ENCODE data around the gene CTSH.

The CTSH gene

DNA sequence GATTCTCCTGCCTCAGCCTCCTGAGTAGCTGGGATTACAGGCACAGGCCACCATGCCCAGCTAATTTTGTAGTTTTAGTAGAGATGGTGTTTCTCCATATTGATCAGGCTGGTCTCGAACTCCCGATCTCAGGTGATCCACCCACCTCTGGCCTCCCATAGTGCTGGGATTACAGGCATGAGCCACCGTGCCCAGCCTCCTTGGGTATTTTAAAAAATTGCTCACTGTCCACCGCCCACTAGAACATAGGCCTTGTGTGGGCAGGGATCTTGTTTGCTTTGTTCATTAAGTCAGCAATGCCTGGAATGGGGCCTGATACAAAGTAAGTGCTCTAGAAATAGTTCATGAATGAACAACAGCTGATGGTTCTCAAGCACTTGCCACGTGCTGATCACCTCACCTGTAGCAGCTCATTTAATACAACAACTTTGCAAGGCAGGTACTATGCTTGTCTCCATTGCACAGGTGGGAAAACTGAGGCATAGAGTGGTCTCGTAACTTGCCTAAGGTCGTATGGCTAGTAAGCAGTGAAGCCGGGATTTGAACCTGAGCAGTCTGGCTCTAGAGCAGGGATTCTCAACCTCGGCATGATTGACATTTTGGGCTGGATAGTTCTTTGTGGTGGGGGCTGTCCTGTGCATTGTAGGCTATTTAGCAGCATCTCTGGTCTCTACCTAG is 12.7 kb upstream of the CTSH start:
- no peaks in the 10 kb centered on the region for H3K9me3 Mint-ChIP-seq (ENCODE audit: low read depth)
- no peak overlapping the region for H3K4me3 Mint-ChIP-seq
- peaks cover 1% of the 10 kb centered on the region for H3K27me3 Mint-ChIP-seq
- H3K27ac Mint-ChIP-seq = no peak overlapping the region
- peaks cover 2% of the 10 kb centered on the region for H3K36me3 Mint-ChIP-seq
- no peaks in the 10 kb centered on the region for H3K4me1 Mint-ChIP-seq (ENCODE audit: low read depth)

DNA sequence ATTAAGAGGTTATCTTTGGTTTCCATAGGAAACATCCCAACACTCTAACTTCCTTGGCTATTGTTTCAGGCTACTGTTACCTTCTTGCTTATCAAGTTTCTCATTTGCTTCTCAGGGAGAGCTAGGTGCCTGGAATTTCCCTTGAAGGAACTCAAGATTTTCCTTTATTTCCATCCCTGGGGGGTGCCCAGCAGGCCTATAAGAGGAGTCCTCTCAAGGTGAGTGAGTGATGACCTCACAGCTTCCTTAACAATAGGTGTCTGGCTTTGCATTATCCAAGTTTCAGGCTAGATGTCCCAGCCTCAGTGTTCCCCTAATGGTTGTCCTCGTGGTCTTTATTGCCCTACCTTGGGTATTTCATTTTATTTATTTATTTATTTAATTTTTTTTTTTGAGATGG is 12.1 kb upstream of the CTSH start:
- no peak overlapping the region for H3K4me3 Mint-ChIP-seq

DNA sequence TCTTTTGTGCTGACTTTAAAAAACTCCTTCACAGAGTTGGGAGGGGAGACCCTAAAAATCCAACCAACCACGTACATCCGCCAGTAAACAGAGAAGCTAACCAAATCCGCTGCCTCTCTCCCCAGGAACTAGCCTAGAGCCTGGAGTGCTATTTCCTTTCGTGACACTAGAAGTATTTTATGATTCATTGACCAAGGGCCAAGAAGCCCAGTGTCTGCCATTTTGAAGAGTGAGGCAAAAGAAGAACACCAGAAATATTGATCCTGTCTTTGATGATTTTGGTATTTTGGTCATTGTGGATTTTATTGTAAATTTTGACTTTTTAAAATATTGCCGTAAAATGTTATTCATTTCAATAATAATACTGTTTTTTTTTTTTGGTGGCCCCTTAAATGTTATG is 10.5 kb upstream of the CTSH start:
- Mint-ChIP-seq H3K4me3 (no peak overlapping the region), H3K27ac (no peak overlapping the region), H3K4me1 (ENCODE audit: low read depth) (no peaks in the 10 kb centered on the region), H3K27me3 (peaks cover 1% of the 10 kb centered on the region), H3K36me3 (no peaks in the 10 kb centered on the region), H3K9me3 (ENCODE audit: low read depth) (no peaks in the 10 kb centered on the region)

More for the DNA sequence above, 12.1 kb upstream of the CTSH start:
- no peak overlapping the region for H3K27ac Mint-ChIP-seq
- no peaks in the 10 kb centered on the region for H3K4me1 Mint-ChIP-seq (ENCODE audit: low read depth)
- H3K36me3 Mint-ChIP-seq = peaks cover 2% of the 10 kb centered on the region
- peaks cover 1% of the 10 kb centered on the region for H3K27me3 Mint-ChIP-seq
- no peaks in the 10 kb centered on the region for H3K9me3 Mint-ChIP-seq (ENCODE audit: low read depth)

DNA sequence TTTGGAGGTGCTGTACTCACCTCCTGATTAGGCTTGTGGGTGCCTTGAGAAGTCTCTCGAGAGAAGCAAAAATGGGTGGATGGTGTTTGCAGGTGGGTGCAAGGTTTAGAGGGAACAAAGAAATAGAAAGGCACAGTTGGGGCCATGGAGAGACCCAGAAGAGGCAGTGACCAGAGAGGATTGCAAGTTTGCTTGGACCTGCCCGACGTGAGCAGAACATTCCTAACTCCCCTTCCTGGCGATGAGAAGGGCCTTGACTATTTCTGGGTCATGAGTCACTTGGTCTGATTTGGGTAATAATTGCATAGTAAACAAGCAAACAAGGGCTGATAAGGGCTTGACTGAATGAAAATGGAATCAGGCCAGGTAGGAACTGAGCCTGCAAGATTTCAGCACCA is 7.0 kb upstream of the CTSH start:
- Mint-ChIP-seq H3K27me3 (peaks cover 1% of the 10 kb centered on the region), H3K4me1 (ENCODE audit: low read depth) (no peaks in the 10 kb centered on the region), H3K36me3 (no peaks in the 10 kb centered on the region), H3K9me3 (ENCODE audit: low read depth) (no peaks in the 10 kb centered on the region), H3K27ac (no peak overlapping the region), H3K4me3 (no peak overlapping the region)

DNA sequence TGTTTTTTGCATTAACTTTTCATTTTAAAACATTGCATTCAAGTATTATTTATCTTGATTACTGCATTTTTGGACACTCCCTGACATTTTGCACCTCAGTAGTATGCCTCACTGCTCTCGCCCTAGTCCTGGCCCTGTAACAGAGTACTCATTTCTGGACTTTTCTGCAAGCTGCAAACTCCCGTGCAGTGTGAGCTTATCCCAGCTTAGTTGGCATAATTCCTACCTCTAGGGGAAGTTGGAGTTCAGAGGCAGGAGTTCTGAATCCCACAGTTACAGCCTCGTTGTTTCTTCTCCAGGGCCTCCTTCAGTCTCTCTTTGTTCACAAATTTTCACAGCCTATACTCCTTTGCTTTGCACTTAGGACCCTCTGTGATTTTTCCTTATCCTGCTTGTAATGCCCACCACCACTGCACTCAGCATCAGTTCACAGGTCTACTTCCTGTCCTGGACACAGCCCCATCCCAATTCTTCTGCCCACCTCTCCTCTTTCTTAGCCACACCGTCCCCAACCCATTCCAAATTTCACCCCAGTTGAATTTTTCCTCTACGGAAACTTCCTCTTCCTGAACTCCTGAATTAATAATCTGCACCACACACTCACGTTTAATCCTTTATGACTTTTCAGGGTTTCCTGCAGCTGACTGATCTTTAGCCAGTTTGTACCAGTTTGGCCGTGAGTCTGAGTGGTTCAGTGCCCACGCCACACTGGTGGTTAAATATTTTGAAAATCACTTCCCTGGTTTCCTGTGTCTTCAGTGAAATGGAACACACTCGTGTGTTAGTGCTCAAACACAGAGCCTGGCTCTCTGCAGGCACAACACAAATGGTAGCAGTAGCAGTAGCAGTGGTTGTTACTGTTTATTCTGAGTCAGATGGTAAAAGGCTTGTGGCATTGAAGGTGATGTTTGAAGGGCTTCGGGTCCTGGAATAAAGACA is 6.3 kb upstream of the CTSH start:
- H3K27ac Mint-ChIP-seq = no peak overlapping the region
- no peak overlapping the region for H3K4me3 Mint-ChIP-seq
- peaks cover 1% of the 10 kb centered on the region for H3K27me3 Mint-ChIP-seq
- H3K36me3 Mint-ChIP-seq = no peaks in the 10 kb centered on the region
- H3K9me3 Mint-ChIP-seq (ENCODE audit: low read depth) = no peaks in the 10 kb centered on the region
- no peaks in the 10 kb centered on the region for H3K4me1 Mint-ChIP-seq (ENCODE audit: low read depth)

DNA sequence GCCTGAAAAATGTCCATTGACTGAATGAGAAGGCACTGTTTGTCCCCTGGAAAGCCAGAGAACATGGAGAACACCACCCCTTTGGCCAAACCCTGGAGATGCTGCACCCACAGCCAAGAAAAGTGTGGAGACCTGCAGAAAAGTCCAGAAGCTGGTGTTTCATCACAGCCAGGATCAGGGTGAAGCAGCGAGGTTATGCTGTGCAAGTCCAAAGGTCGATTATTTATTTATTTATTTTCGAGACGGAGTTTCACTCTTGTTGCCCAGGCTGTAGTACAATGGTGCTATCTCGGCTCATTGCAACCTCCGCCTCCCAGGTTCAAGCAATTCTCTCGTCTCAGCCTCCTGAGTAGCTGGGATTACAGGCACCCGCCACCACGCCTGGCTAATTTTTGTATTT is 5.5 kb upstream of the CTSH start:
- Mint-ChIP-seq H3K27me3 (peaks cover 1% of the 10 kb centered on the region), H3K4me3 (no peak overlapping the region), H3K27ac (no peak overlapping the region), H3K36me3 (no peaks in the 10 kb centered on the region), H3K4me1 (ENCODE audit: low read depth) (no peaks in the 10 kb centered on the region), H3K9me3 (ENCODE audit: low read depth) (no peaks in the 10 kb centered on the region)

DNA sequence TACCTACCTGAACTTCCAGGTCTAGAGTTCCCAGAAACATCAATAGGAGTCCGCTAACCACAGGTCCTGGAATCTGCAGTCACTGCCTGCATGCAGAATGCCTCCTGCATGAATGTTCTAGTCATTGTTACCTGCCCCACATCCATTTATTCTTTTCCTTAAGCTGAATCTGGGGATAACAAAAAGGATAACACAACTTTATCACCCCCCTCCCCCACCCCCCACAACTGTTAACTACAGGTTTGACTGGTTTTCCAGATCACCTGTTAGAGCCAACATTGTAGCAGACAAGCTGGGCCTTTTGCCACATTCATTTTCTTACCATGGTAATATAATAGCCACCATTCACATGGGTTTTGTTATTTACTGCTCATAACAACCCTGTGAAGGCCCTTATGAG is 4.6 kb upstream of the CTSH start:
- Mint-ChIP-seq H3K27ac (no peak overlapping the region), H3K4me1 (ENCODE audit: low read depth) (peaks cover 2% of the 10 kb centered on the region), H3K9me3 (ENCODE audit: low read depth) (no peaks in the 10 kb centered on the region), H3K27me3 (peaks cover 1% of the 10 kb centered on the region), H3K4me3 (no peak overlapping the region), H3K36me3 (no peaks in the 10 kb centered on the region)

DNA sequence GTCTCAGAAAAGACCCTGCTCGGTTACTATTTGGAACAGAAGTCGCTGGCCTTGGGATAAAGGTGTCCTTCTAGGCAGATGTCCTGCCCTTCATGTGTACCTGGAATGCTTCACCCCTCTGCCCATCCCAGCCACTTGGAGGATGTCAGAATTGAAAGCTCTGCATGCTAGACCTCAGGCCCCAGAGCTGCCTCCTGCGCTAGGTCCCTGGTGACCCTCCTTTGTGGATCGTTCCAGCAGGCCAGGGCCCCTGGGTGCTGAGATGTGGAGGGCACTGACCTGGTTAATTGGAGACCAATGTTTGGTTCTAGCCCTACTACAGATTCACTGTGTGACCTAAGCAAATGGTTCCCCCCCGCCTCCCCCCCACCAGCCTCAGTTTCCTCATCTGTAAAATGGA is 2.7 kb upstream of the CTSH start:
- H3K27me3 Mint-ChIP-seq = peaks cover 4% of the 10 kb centered on the region
- no peaks in the 10 kb centered on the region for H3K9me3 Mint-ChIP-seq (ENCODE audit: low read depth)
- no peaks in the 10 kb centered on the region for H3K36me3 Mint-ChIP-seq
- H3K4me3 Mint-ChIP-seq = no peak overlapping the region
- no peak overlapping the region for H3K27ac Mint-ChIP-seq
- H3K4me1 Mint-ChIP-seq (ENCODE audit: low read depth) = peaks cover 4% of the 10 kb centered on the region

DNA sequence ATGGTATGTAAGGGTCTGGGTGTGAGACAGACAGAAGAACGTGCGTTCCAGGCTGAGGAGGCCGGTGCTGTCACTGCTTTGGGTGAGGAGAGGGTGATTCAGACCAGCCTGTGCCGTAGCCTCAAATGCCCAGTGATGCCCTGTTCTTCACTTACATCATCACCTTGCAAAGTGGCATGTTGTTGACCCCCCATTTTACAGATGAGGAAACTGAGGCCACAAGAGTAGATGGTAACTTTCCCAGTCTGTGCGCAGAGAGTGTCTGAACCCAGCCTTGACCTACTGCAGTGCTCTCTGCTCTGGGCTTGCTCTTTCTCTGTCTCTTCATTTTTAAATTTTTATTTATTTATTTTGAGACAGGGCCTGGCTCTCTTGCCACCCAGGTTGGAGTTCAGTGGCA is 1.6 kb upstream of the CTSH start:
- no peaks in the 10 kb centered on the region for H3K36me3 Mint-ChIP-seq
- H3K4me3 Mint-ChIP-seq = no peak overlapping the region
- H3K9me3 Mint-ChIP-seq (ENCODE audit: low read depth) = no peaks in the 10 kb centered on the region
- H3K27ac Mint-ChIP-seq = no peak overlapping the region
- peaks cover 4% of the 10 kb centered on the region for H3K4me1 Mint-ChIP-seq (ENCODE audit: low read depth)
- peaks cover 4% of the 10 kb centered on the region for H3K27me3 Mint-ChIP-seq

DNA sequence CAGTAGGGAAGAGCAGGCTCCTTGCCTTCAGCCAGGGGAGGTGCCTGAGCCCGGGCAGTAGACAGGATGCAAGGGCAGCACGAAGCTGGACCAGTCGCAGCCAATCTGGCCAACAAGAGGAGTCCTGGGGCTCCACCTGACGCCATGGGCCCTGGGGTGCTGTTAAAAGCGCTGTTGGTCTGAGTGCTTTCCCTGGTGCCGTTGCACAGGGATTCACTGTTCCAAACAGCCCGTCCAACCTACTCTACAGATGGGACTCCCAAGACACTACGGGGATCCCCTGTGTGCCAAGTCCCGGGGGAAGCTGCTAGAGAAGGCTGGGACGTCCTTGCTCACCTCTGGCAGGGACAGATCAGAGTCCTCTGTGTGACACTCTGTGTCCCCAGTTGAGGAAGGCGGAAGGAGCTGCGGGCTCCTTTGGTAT is 632 bp downstream of the CTSH start:
- Mint-ChIP-seq H3K27ac (no peak overlapping the region), H3K4me3 (peak overlapping the region; percentile 60), H3K36me3 (no peaks in the 10 kb centered on the region), H3K27me3 (peaks cover 5% of the 10 kb centered on the region), H3K4me1 (ENCODE audit: low read depth) (peaks cover 5% of the 10 kb centered on the region), H3K9me3 (ENCODE audit: low read depth) (no peaks in the 10 kb centered on the region)

DNA sequence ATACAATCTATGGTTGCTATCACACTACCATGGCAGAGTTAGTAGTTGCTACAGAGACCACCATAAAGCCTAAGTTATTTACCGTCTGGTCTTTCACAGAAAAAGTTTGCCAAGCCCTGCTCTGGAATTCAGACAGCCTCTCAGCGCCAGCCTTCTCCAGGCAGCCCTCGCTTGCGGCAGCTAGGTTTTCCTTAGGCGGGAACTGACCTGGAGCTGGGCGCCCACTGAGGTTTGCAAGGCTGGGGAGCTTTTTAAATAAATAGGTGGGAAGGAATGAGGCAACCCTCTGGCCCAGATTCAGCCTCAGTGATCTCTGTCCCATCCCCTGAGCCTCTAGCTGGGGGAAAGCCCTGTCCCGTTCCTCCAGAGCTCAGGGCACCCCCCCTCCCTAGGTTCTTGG is 1.2 kb downstream of the CTSH start:
- H3K27me3 Mint-ChIP-seq = peaks cover 6% of the 10 kb centered on the region
- H3K9me3 Mint-ChIP-seq (ENCODE audit: low read depth) = no peaks in the 10 kb centered on the region
- H3K27ac Mint-ChIP-seq = no peak overlapping the region
- H3K4me1 Mint-ChIP-seq (ENCODE audit: low read depth) = peaks cover 5% of the 10 kb centered on the region
- peak overlapping the region; percentile 30 for H3K4me3 Mint-ChIP-seq
- H3K36me3 Mint-ChIP-seq = no peaks in the 10 kb centered on the region

DNA sequence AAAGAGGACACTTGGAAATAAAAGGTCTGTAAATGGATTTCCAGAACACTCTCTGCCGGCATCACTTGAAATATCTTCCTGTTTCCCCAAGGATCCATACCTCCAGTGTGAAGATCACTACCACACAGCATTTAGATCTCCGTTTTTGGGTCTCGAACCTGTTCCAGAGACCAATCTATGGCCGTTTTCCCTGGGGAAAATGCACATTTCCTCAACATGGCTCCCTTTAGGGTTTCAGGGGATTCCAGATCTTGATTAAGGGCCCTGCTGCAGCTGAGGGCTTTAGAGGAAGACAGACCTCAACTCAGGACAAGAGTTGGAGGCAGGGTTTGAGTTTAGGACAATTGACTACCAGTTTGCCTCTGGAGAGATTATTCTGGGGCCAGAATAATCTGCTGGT is 2.1 kb downstream of the CTSH start:
- H3K4me1 Mint-ChIP-seq (ENCODE audit: low read depth) = peaks cover 8% of the 10 kb centered on the region
- no peaks in the 10 kb centered on the region for H3K9me3 Mint-ChIP-seq (ENCODE audit: low read depth)
- no peaks in the 10 kb centered on the region for H3K36me3 Mint-ChIP-seq
- H3K27me3 Mint-ChIP-seq = peaks cover 9% of the 10 kb centered on the region
- H3K4me3 Mint-ChIP-seq = no peak overlapping the region
- H3K27ac Mint-ChIP-seq = no peak overlapping the region

DNA sequence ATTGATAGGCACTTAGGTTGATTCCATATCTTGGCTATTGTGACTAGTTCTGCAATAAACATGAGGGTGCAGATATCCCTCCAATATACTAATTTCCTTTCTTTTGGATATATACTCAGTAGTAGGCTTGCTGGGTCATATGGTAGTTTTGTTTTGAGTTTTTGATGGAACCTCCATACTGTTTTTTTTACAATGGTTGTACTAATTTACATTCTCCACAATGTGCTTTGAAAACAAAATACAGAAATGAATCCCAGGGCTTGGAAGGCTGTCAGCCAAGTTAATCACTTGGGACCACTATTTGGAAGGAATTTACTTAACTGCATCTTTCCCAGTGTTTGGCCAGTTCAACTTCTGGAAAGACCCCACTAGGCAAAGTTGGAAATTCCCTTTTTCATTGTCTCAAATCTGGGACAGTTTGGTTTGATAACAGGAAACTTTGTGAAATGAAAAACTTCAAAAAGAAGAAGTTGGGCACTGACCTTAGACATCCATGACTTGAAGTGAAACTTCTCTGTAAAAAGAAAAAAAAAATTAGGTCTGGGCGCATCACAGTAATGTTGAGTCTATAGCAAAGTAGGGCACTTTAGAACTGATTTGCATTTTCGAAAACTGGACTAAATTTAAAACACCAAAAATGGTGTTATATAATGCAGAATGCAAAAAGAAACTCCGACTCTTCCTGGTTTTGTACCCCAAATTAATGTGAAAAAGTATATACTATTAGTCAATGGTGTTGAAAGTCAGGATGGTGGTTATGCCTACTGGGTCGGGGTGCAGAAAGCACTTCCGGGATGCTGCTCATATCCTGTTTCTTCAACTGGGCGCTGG is 6.0 kb downstream of the CTSH start:
- Mint-ChIP-seq H3K27ac (no peak overlapping the region), H3K4me3 (no peak overlapping the region), H3K36me3 (no peaks in the 10 kb centered on the region), H3K4me1 (ENCODE audit: low read depth) (peaks cover 8% of the 10 kb centered on the region), H3K9me3 (ENCODE audit: low read depth) (no peaks in the 10 kb centered on the region), H3K27me3 (peaks cover 7% of the 10 kb centered on the region)

DNA sequence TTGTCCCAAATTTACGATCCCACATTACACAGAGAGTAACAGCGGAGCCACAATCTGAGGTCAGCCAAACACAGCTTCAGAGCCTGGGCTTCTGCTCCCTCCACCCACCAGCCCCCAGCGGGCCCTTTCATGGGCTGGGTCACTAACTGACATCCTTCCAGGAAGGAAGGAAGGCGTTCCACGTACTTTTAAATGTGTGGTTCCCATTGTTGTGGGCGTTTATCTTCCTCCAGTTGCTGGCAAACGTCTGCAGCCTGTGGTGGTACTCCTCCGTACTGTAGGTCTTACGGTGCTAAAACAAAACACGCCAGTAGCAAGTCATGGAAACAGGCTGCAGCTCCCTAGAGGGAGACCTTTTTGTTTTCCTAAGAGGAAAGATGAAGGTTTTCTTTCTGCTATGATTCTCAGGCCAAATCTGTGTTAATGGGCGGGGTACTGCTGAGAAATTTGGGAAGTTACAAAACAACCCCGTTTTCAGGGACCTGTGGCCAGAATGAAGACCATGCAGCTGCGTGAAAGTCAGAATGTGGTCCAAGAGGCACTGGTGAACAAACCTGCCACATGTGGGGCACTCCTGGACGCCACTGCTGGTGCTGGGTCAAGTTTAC is 7.6 kb downstream of the CTSH start:
- Mint-ChIP-seq H3K27ac (no peak overlapping the region), H3K27me3 (peaks cover 5% of the 10 kb centered on the region), H3K9me3 (ENCODE audit: low read depth) (no peaks in the 10 kb centered on the region), H3K4me1 (ENCODE audit: low read depth) (peaks cover 8% of the 10 kb centered on the region), H3K4me3 (no peak overlapping the region), H3K36me3 (no peaks in the 10 kb centered on the region)

DNA sequence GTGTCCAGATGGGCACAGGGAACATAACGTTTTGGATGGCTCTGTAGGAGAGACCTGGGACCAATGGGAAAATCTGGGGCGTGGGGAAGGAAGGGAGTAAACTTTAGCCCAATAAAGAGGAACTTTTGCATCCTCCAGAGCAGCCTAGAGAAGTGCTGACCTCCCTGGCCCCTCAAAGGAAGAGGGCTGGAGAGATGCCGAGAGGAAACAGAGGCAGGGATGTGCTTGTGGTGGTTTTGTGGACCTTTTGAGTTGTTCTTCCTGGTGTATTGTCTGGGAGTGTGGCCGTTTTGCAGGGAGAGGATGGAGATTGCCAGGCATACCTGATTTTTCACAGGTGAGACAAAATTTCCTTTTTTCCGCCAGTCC is 10.2 kb downstream of the CTSH start:
- no peaks in the 10 kb centered on the region for H3K36me3 Mint-ChIP-seq
- H3K4me3 Mint-ChIP-seq = no peak overlapping the region
- peaks cover 6% of the 10 kb centered on the region for H3K4me1 Mint-ChIP-seq (ENCODE audit: low read depth)
- no peaks in the 10 kb centered on the region for H3K9me3 Mint-ChIP-seq (ENCODE audit: low read depth)
- no peak overlapping the region for H3K27ac Mint-ChIP-seq
- H3K27me3 Mint-ChIP-seq = peaks cover 4% of the 10 kb centered on the region
